HEK293 (cell line): Measurements from ENCODE around the gene PSMC1.
A peak's percentile ranks its signal among the peaks of the same experiment; 100 is the strongest.

Source experiments
- CTCF ChIA-PET: fragments of 350-600 bp; formaldehyde crosslinking; extraction: SDS; loops from one replicate; lab custom pipeline; 2021; ENCODE audit warnings: antibody characterized with exemption; lab: Yijun Ruan, JAX
- POLR2A ChIA-PET: fragments of 300-600 bp; formaldehyde crosslinking; extraction: SDS; loops from one replicate; lab custom pipeline; 2020; ENCODE audit warnings: antibody characterized with exemption, inconsistent platforms; lab: Yijun Ruan, JAX
- H3K27ac ChIP-seq: fragments of 200-500 bp; sonication (Bioruptor generic); 2 replicates; pipeline ENCODE4 v1.5.1; 2014; ENCODE audit warnings: low read depth, low read length, control low read depth, inconsistent platforms; ENCODE audit errors: extremely low read depth
- H3K36me3 ChIP-seq, 2 experiments: fragments of 200-500 bp in 1 of 2; sonication (Bioruptor generic) in 1 of 2; 1 replicate in 1 of 2; 2 replicates in 1 of 2; pipeline ENCODE4 v1.5.1; 2014 to 2017; ENCODE audit warnings: inconsistent platforms in 2 of 2, low read length in 2 of 2; ENCODE audit not compliant: control insufficient read depth in 2 of 2, insufficient read depth in 1 of 2
- H3K4me1 ChIP-seq: fragments of 200-500 bp; sonication (Bioruptor generic); 2 replicates; pipeline ENCODE4 v1.5.1; 2014; ENCODE audit warnings: mild to moderate bottlenecking, low read length, inconsistent platforms; ENCODE audit not compliant: control insufficient read depth, insufficient read depth
- H3K4me3 ChIP-seq: 2 replicates; pipeline ENCODE4 v1.5.1; 2011; ENCODE audit warnings: low read depth, mild to moderate bottlenecking, control low read depth, low read length, moderate library complexity
- H3K9me3 ChIP-seq: fragments of 200-500 bp; sonication (Bioruptor generic); 2 replicates; pipeline ENCODE4 v1.5.1; 2014; ENCODE audit warnings: low read depth, low read length, inconsistent platforms; ENCODE audit not compliant: control insufficient read depth, insufficient read depth
- HIC1 ChIP-seq: fragments of 450-650 bp; formaldehyde crosslinking; IDR thresholded peaks from 2 replicates; pipeline ENCODE4 v1.5.1; 2016; ENCODE audit warnings: missing biosample characterization, missing genetic modification characterization
- ZIC2 ChIP-seq: fragments of 450-650 bp; formaldehyde crosslinking; IDR thresholded peaks from 2 replicates; pipeline ENCODE4 v1.5.1; 2016; ENCODE audit warnings: missing biosample characterization, missing genetic modification characterization
- ZNF121 ChIP-seq: fragments of 450-650 bp; formaldehyde crosslinking; IDR thresholded peaks from 2 replicates; pipeline ENCODE4 v1.5.1; 2016; ENCODE audit warnings: missing biosample characterization, missing genetic modification characterization
- ZNF146 ChIP-seq: fragments of 450-650 bp; formaldehyde crosslinking; IDR thresholded peaks from 2 replicates; pipeline ENCODE4 v1.5.1; 2016; ENCODE audit warnings: missing biosample characterization, missing genetic modification characterization
- ZNF2 ChIP-seq: fragments of 450-650 bp; formaldehyde crosslinking; IDR thresholded peaks from 2 replicates; pipeline ENCODE4 v1.5.1; 2016; ENCODE audit warnings: missing biosample characterization, missing genetic modification characterization
- ZNF214 ChIP-seq: fragments of 450-650 bp; formaldehyde crosslinking; IDR thresholded peaks from 2 replicates; pipeline ENCODE4 v1.5.1; 2017; ENCODE audit warnings: missing biosample characterization, mild to moderate bottlenecking, missing genetic modification characterization, borderline replicate concordance
- ZNF248 ChIP-seq: fragments of 450-650 bp; formaldehyde crosslinking; IDR thresholded peaks from 2 replicates; pipeline ENCODE4 v1.5.1; 2017; ENCODE audit warnings: missing biosample characterization, missing genetic modification characterization
- ZNF311 ChIP-seq: fragments of 450-650 bp; formaldehyde crosslinking; IDR thresholded peaks from 2 replicates; pipeline ENCODE4 v1.5.1; 2017; ENCODE audit warnings: missing biosample characterization, missing genetic modification characterization, borderline replicate concordance
- ZNF324 ChIP-seq: fragments of 450-650 bp; formaldehyde crosslinking; IDR thresholded peaks from 2 replicates; pipeline ENCODE4 v1.5.1; 2016; ENCODE audit warnings: missing biosample characterization, missing genetic modification characterization
- ZNF354C ChIP-seq: fragments of 450-650 bp; formaldehyde crosslinking; IDR thresholded peaks from 2 replicates; pipeline ENCODE4 v1.5.1; 2016; ENCODE audit warnings: missing biosample characterization, missing genetic modification characterization, low read depth, borderline replicate concordance
- ZNF362 ChIP-seq: fragments of 450-650 bp; formaldehyde crosslinking; IDR thresholded peaks from 2 replicates; pipeline ENCODE4 v1.5.1; 2016; ENCODE audit warnings: missing biosample characterization, missing genetic modification characterization
- ZNF530 ChIP-seq: fragments of 450-650 bp; formaldehyde crosslinking; IDR thresholded peaks from 2 replicates; pipeline ENCODE4 v1.5.1; 2016; ENCODE audit warnings: low read depth, missing biosample characterization, missing genetic modification characterization
- ZNF664 ChIP-seq: fragments of 450-650 bp; formaldehyde crosslinking; IDR thresholded peaks from 2 replicates; pipeline ENCODE4 v1.5.1; 2016; ENCODE audit warnings: missing biosample characterization, missing genetic modification characterization
- ZNF701 ChIP-seq: fragments of 450-650 bp; formaldehyde crosslinking; IDR thresholded peaks from 2 replicates; pipeline ENCODE4 v1.5.1; 2016; ENCODE audit warnings: missing biosample characterization, missing genetic modification characterization
- TF ChIP-seq, protein P1 (sequence below): fragments of 450-650 bp; formaldehyde crosslinking; optimal IDR thresholded peaks from 2 replicates; pipeline ENCODE3; 2016; ENCODE audit warnings: missing biosample characterization, mild to moderate bottlenecking, missing genetic modification characterization
- TF ChIP-seq, protein P2 (sequence below): fragments of 450-650 bp; formaldehyde crosslinking; IDR thresholded peaks from 2 replicates; pipeline ENCODE4 v1.5.1; 2016; ENCODE audit warnings: missing biosample characterization, missing genetic modification characterization

The PSMC1 gene

GRCh38 chr14:90291699-90292098, 35.3 kb downstream of the PSMC1 start:
- no peaks in the 10 kb centered on the region for H3K4me1 ChIP-seq
- H3K27ac ChIP-seq = no peak overlapping the region
- no peak overlapping the region for H3K4me3 ChIP-seq
- 0 out of 2 replicates have a peak, but pooled peaks have one; percentile 10 for TF ChIP-seq ZIC2
- TF ChIP-seq HIC1 (tag by site-specific recombination) = no peak
- TF ChIP-seq, protein P1, sequence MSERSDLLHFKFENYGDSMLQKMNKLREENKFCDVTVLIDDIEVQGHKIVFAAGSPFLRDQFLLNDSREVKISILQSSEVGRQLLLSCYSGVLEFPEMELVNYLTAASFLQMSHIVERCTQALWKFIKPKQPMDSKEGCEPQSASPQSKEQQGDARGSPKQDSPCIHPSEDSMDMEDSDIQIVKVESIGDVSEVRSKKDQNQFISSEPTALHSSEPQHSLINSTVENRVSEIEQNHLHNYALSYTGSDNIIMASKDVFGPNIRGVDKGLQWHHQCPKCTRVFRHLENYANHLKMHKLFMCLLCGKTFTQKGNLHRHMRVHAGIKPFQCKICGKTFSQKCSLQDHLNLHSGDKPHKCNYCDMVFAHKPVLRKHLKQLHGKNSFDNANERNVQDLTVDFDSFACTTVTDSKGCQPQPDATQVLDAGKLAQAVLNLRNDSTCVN (tag by site-specific recombination) = no peak
- no peak for TF ChIP-seq ZNF214 (tag by site-specific recombination)
- TF ChIP-seq ZNF311 (tag by site-specific recombination) = no peak
- TF ChIP-seq, all 188 proteins: peak for 1
- POLR2A ChIA-PET = no interaction called here
- CTCF ChIA-PET = interaction anchor here (0.7 kb wide), 1 partner anchor 269 kb away, joined by 3 read pairs; no protein-coding TSS in a partner anchor
- Histone ChIP-seq H3K9me3 (no peaks in the 10 kb centered on the region), H3K36me3 (peaks cover 41 to 83% of the 10 kb centered on the region in 2 experiments)

DNA sequence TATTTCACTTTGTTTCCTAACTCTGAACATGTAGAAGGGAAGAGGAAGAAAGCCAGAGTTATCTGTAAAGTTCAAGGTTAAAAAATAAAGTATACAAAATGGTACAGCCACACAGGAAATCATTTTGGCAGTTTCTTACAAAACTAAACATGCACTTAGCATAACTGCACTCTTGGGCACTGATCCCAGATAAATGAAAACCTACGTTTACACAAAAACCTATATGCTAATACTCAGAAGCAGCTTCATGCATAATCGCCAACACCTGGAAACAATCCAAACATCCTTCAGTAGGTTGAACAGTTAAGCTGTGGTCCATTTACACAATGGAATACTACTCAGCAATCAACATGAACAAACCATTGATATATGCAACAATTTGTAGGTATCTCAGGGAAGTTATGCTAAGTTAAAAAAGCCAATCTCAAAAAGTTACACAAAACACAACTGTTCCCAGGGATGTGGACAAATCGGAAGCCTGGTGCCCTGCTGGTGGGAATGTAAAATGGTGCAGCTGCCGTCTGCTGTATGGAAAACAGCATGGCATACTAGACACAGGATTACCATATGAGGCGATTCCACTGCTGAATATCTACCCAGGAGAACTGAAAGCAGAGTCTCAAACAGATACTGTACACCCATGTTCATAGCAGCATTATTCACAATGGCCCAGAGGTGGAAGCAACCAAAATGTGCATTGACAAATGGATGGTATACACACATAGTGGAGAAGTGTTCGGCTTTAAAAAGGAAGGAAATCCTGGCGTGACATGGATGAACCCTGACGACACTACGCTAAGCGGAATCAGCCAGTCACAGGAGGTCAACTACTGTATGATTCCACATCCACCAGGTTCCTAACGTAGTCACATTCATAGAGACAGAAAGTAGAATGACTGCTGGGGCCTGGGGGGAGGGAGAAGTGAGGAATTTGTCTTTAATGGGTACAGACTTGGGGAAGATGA, 37.7 kb downstream of the PSMC1 start:
- POLR2A ChIA-PET = no interaction called here
- no peak overlapping the region for H3K4me3 ChIP-seq
- TF ChIP-seq ZNF146 (tag by site-specific recombination) = peak; percentile 80
- 0 out of 2 replicates have a peak, but pooled peaks have one; percentile 16 for TF ChIP-seq ZNF121 (tag by site-specific recombination)
- no peak for TF ChIP-seq ZNF248
- H3K9me3 ChIP-seq = no peaks in the 10 kb centered on the region
- H3K27ac ChIP-seq = no peak overlapping the region
- H3K36me3 ChIP-seq = peaks cover 43 to 86% of the 10 kb centered on the region in 2 experiments
- H3K4me1 ChIP-seq = no peaks in the 10 kb centered on the region
- CTCF ChIA-PET = no interaction called here

GRCh38 chr14:90294872-90295271, 38.5 kb downstream of the PSMC1 start:
- H3K4me3 ChIP-seq = no peak overlapping the region
- CTCF ChIA-PET = no interaction called here
- TF ChIP-seq, protein P2, sequence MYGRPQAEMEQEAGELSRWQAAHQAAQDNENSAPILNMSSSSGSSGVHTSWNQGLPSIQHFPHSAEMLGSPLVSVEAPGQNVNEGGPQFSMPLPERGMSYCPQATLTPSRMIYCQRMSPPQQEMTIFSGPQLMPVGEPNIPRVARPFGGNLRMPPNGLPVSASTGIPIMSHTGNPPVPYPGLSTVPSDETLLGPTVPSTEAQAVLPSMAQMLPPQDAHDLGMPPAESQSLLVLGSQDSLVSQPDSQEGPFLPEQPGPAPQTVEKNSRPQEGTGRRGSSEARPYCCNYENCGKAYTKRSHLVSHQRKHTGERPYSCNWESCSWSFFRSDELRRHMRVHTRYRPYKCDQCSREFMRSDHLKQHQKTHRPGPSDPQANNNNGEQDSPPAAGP (tag by site-specific recombination) = no peak
- TF ChIP-seq ZNF701 (tag by site-specific recombination) = no peak
- no peak for TF ChIP-seq ZNF311 (tag by site-specific recombination)
- no peak for TF ChIP-seq ZNF354C (tag by site-specific recombination)
- TF ChIP-seq ZNF530 (tag by site-specific recombination) = no peak
- no peak for TF ChIP-seq ZNF664 (tag by site-specific recombination)
- TF ChIP-seq ZNF362 (tag by site-specific recombination) = no peak
- no peak for TF ChIP-seq ZNF248
- TF ChIP-seq ZNF324 (tag by site-specific recombination) = no peak
- TF ChIP-seq ZNF2 = no peak
- peaks cover 39 to 86% of the 10 kb centered on the region in 2 experiments for H3K36me3 ChIP-seq
- POLR2A ChIA-PET = no interaction called here
- no peaks in the 10 kb centered on the region for H3K9me3 ChIP-seq
- H3K4me1 ChIP-seq = no peaks in the 10 kb centered on the region
- no peak overlapping the region for H3K27ac ChIP-seq
